Right atrium auricular region (tissue), 2 donors: ENCODE results near the gene CIAPIN1. TPM values are rescaled to one million over a fixed set of nuclear protein-coding genes. Genes with fewer than 3 reads are reported as not detected.

Experiments used
- DNase-seq: peaks from one replicate; pipeline ENCODE4 v3.0.0-alpha.2; 2019; ENCODE audit warnings: low spot score
- H3K27ac ChIP-seq, 2 donors: fragments of 200-600 bp; sonication (generic); 1 replicate in 1 of 2; 2 replicates in 1 of 2; pipeline ENCODE4 v1.5.1; 2016 to 2019
- H3K27me3 ChIP-seq, 2 donors: fragments of 200-600 bp; sonication (generic); one replicate each; pipeline versions ENCODE4 v1.5.1 to v1.6.0; 2017 to 2019
- H3K36me3 ChIP-seq: fragments of 200-600 bp; sonication (generic); one replicate; pipeline ENCODE4 v1.5.1; 2016
- H3K4me1 ChIP-seq, 2 donors: fragments of 200-600 bp; sonication (generic); one replicate each; pipeline versions ENCODE4 v1.5.1 to v1.6.0; 2017 to 2019
- H3K4me3 ChIP-seq, 2 donors: fragments of 200-600 bp; sonication (generic); 1 replicate in 1 of 2; 2 replicates in 1 of 2; pipeline ENCODE4 v1.5.1; 2017 to 2019; ENCODE audit warnings: mild to moderate bottlenecking in 1 of 2, moderate library complexity in 1 of 2
- H3K9me3 ChIP-seq, 2 donors: fragments of 200-600 bp; sonication (generic); one replicate each; pipeline ENCODE4 v1.5.1; 2019
- total RNA-seq, 2 donors: library from RNA; depleted of rRNA; stranded (reverse); fragments of >200 nt; gene quantifications; one replicate each; pipeline ENCODE4 v1.1.0, GENCODE V29; 2016
- TF ChIP-seq, protein P1 (sequence below), 2 donors: fragments of 200-600 bp; sonication (generic); IDR thresholded peaks; one replicate each; pipeline ENCODE4 v1.5.1; 2019; ENCODE audit warnings: antibody characterized with exemption in 2 of 2

The CIAPIN1 gene
- total RNA-seq, 2 donors from 2014 or later, result 33.0 to 34.4 TPM

DNA sequence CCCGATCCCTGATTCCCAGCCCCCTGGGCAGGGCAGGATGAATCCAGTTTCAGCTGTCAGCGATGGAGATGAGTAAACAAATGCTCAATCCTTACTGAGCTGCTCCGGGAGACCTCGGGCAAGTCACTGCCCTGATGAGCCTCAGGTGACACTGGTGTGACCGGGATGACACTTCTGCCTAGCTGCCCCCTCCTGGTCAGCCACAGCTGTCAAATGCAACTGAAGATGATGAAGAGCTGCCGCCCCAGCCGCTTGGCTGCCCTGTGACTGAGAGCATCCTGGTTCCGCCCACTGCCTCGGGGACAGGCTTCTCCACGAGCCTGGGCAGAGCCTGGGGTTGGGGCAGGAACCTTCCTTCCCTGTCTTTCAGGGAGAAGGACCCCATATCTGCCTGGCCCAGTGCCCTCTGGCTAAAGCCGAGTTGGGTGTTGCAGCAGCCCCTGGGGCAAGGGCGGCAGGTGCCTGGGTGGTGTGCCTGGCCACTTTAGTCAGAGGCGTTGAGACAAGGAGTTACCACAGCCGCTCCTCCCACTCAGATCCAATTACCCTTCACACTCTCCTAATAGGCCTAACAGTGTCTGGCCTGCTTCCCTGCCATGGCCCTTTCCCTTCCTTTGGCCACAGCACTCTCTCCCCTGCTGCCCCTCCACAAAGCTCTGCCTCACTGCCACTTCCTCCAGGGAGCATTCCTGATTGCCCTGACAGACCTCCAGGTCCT is 37.2 kb downstream of the CIAPIN1 start:
- H3K27me3 ChIP-seq, result no peaks in the 10 kb centered on the region
- no peak for DNase-seq

DNA sequence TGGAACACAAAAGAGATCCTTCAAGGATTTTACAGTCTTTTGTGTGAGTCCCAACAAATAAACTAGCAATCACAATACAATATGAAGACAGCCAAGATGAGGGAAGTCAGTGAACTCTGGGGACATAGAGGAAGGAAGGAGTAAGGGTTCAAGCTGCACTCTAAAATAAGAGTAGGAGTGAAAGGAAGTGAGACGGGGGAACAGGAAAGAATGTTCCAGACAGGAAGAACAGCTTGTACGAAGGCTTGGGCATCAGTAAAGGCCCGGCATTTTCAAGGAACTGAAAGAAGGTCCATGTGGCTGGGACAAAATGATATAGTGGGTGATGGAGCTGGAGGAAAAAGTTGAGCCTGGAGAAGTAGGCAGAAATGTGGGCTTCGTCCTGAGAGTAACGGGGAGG is 38.1 kb downstream of the CIAPIN1 start:
- H3K27ac ChIP-seq, result peak overlapping the region; percentile 58 to 63
- no peak for DNase-seq
- H3K4me1 ChIP-seq, result peaks cover 0 to 16% of the 10 kb centered on the region in 2 donors
- H3K27me3 ChIP-seq, result no peaks in the 10 kb centered on the region
- no peaks in the 10 kb centered on the region for H3K36me3 ChIP-seq
- H3K4me3 ChIP-seq, result no peak overlapping the region
- TF ChIP-seq, protein P1, sequence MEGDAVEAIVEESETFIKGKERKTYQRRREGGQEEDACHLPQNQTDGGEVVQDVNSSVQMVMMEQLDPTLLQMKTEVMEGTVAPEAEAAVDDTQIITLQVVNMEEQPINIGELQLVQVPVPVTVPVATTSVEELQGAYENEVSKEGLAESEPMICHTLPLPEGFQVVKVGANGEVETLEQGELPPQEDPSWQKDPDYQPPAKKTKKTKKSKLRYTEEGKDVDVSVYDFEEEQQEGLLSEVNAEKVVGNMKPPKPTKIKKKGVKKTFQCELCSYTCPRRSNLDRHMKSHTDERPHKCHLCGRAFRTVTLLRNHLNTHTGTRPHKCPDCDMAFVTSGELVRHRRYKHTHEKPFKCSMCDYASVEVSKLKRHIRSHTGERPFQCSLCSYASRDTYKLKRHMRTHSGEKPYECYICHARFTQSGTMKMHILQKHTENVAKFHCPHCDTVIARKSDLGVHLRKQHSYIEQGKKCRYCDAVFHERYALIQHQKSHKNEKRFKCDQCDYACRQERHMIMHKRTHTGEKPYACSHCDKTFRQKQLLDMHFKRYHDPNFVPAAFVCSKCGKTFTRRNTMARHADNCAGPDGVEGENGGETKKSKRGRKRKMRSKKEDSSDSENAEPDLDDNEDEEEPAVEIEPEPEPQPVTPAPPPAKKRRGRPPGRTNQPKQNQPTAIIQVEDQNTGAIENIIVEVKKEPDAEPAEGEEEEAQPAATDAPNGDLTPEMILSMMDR (IDR thresholded peaks at IDR 0.05), result no peak
- H3K9me3 ChIP-seq, result no peaks in the 10 kb centered on the region

More for the DNA sequence above, 37.2 kb downstream of the CIAPIN1 start:
- H3K36me3 ChIP-seq, result no peaks in the 10 kb centered on the region
- peaks cover 0 to 16% of the 10 kb centered on the region in 2 donors for H3K4me1 ChIP-seq
- no peak overlapping the region for H3K4me3 ChIP-seq
- peak overlapping the region; percentile 58 to 63 for H3K27ac ChIP-seq
- TF ChIP-seq, protein P1 (IDR thresholded peaks at IDR 0.05), result no peak
- no peaks in the 10 kb centered on the region for H3K9me3 ChIP-seq

DNA sequence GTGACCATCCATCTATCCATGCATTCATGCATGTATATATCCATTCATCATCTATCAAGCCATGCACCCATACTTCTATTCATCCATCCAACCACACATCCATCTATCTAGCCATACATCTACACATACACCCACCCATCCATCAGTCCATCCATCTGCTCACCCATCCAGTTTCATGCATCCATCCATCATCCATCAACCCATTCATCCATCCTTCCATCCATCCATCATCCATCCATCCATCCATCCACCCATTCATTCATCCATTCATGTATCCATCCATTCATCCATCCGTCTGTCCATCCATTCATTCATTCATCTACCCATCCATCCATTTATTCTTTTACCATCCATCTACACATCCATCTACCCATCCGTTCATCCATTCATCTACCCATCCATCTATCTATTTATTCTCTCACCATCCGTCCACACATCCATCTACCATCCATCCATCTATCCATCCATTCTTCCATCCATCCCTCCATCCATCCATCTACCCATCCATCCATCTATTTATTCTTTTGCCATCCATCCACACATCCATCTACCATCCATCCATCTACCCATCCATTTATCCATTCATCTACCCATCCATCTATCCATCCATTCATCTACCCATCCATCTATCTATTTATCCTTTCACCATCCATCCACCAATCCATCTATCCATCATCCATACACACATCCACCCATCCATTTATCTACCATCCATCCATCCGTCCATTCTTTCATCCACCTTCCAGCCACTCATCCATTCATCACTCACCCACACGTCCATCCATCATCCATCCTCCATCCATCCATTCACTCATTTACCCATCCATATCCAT is 39.4 kb downstream of the CIAPIN1 start:
- no peak for DNase-seq
- TF ChIP-seq, protein P1 (IDR thresholded peaks at IDR 0.05), result no peak

DNA sequence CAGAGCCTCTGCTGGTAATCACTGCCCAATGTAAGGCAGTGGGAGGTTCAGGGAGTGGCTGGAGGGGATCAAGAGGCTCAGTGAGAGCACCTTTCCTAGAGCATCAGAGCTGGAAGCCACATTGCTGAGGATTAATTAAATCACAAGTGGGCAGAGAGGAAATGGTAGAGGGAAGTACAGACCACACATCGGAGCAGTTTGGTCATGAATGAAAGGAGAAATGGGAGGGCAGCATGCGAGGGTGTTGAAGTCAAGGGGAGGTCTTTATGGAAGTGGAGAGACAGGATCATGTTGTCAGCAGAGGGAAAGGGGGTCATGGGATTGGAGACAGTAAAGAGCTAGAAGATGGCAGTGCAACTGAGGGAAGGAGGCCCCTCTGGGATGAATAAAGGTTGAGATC is 40.3 kb downstream of the CIAPIN1 start:
- no peak for DNase-seq

More for the DNA sequence above, 39.4 kb downstream of the CIAPIN1 start:
- H3K27me3 ChIP-seq, result no peaks in the 10 kb centered on the region
- no peaks in the 10 kb centered on the region for H3K36me3 ChIP-seq
- H3K9me3 ChIP-seq, result no peaks in the 10 kb centered on the region
- H3K4me1 ChIP-seq, result peaks cover 0 to 16% of the 10 kb centered on the region in 2 donors
- H3K27ac ChIP-seq, result no peak overlapping the region
- no peak overlapping the region for H3K4me3 ChIP-seq

DNA sequence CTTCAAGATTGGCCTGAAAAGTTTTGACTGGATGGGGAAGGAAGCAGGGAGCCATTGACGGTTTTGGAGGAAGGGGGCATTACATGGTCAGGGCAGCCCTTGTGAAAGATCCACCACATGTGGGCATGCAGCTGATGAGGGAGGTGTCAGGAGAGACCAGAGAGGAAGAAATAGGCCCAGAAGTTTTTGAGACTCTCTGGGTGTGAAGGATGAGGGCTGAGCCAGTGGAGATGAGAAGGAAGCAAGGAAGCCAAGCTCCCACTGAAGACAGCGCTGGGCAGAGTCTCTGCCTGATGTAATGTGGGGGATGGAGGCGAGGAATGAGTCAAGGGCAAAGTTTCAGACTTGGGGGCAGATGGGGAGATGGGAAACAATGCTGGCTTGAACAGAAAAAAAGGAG is 42.1 kb downstream of the CIAPIN1 start:
- no peaks in the 10 kb centered on the region for H3K9me3 ChIP-seq
- H3K27me3 ChIP-seq, result no peaks in the 10 kb centered on the region
- TF ChIP-seq, protein P1 (IDR thresholded peaks at IDR 0.05), result no peak
- no peaks in the 10 kb centered on the region for H3K36me3 ChIP-seq
- peaks cover 0 to 9% of the 10 kb centered on the region in 2 donors for H3K4me1 ChIP-seq
- H3K4me3 ChIP-seq, result no peak overlapping the region
- H3K27ac ChIP-seq, result no peak overlapping the region
- DNase-seq, result no peak

More for the DNA sequence above, 40.3 kb downstream of the CIAPIN1 start:
- Histone ChIP-seq H3K4me1 (peaks cover 0 to 16% of the 10 kb centered on the region in 2 donors), H3K27ac (no peak overlapping the region), H3K27me3 (no peaks in the 10 kb centered on the region), H3K36me3 (no peaks in the 10 kb centered on the region), H3K4me3 (no peak overlapping the region), H3K9me3 (no peaks in the 10 kb centered on the region)
- TF ChIP-seq, protein P1 (IDR thresholded peaks at IDR 0.05), result no peak
